Activated T-helper 2 cell treated with anti-CD3 and anti-CD28 coated beads, Interferon-gamma antibody, Interleukin-2, Interleukin-4, amounts not matched to agents 10 μg/mL and 5 μg/mL and 100 μg/mL, durations not matched to agents 14 hours and 24 hours and 36 hours (primary cell): Measurements from ENCODE around the gene FAM184B. TPM values are rescaled to one million over a fixed set of nuclear protein-coding genes. Genes with fewer than 3 reads are reported as not detected.

ENCODE experiments used
- DNase-seq: peaks from one replicate; pipeline ENCODE4 v3.0.0; 2021; ENCODE audit warnings: low spot score
- H3K27ac Mint-ChIP-seq: one replicate; pipeline ENCODE4 v1.8.0; 2021; ENCODE audit warnings: mixed read lengths
- H3K27me3 Mint-ChIP-seq: one replicate; pipeline ENCODE4 v1.8.0; 2021; ENCODE audit warnings: low read depth, mixed read lengths
- H3K36me3 Mint-ChIP-seq: one replicate; pipeline ENCODE4 v1.8.0; 2021; ENCODE audit warnings: low read depth, mixed read lengths
- H3K4me1 Mint-ChIP-seq: one replicate; pipeline ENCODE4 v1.8.0; 2021; ENCODE audit warnings: low read depth, mixed read lengths
- H3K4me3 Mint-ChIP-seq: one replicate; pipeline ENCODE4 v1.8.0; 2021; ENCODE audit warnings: low read depth, mild to moderate bottlenecking, moderate library complexity, mixed read lengths
- H3K9me3 Mint-ChIP-seq: one replicate; pipeline ENCODE4 v1.8.0; 2021; ENCODE audit warnings: mixed read lengths
- intact Hi-C: fragments of 100-400 bp; cut with micrococcal nuclease; formaldehyde crosslinking; loops from one replicate; pipeline ENCODE4 v1.15.1; 2023
- total RNA-seq: library from RNA; stranded (reverse); gene quantifications from 2 replicates; pipeline ENCODE4 v1.2.3, GENCODE V29; 2022

FAM184B gene
- total RNA-seq, 1 donor from 2014 or later, result not detected

DNA sequence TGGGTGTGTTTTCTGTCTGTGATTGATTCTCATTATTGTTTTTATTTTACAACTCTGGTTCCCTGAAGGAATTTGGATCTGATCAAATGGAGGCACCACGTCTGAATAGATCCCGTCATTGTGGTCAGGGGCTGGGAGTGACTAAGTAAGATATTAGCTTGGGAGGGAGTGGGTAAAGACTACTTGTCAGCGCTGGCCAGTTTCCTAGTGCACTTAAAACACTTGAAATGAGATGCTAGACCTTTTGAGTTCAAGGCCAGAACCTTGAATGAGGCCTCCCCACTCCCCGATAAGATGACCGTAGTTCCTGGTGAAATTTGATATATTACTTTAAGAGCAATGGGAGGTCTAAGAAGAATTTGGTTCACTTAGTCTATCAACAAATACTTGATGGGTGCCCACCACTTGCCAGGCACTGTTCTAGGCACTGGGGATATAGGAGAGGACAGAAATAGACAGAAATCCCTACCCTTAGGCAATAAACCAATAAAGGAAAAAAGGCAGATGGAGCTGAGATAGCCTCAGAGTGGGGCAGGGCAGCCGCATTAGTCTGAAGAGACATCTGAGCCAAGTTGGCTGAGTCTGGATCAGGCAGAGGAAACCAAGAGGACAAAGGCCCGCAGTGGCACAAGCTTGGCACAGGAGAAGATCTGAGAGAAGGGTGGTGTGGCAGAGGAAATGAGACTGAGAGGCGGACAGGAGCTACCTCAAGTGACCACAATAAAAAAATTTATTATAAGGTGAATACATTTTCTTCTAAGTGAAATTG lies 11.8 kb downstream of the FAM184B start:
- Mint-ChIP-seq H3K27me3 (peaks cover under 1% of the 10 kb centered on the region), H3K4me1 (peaks cover 4% of the 10 kb centered on the region), H3K4me3 (no peak overlapping the region), H3K9me3 (no peaks in the 10 kb centered on the region), H3K36me3 (no peaks in the 10 kb centered on the region), H3K27ac (no peak overlapping the region)
- intact Hi-C loops, result no loop called here
- no peak for DNase-seq

- Mint-ChIP-seq H3K4me1 (peaks cover 4% of the 10 kb centered on the region), H3K36me3 (no peaks in the 10 kb centered on the region), H3K27me3 (no peaks in the 10 kb centered on the region), H3K4me3 (no peak overlapping the region), H3K27ac (no peak overlapping the region), H3K9me3 (no peaks in the 10 kb centered on the region)
- intact Hi-C loops, result no loop called here
- DNase-seq, result no peak
These were observed 14.5 kb downstream of the FAM184B start for GRCh38 chr4:17766826-17767458.

GRCh38 chr4:17765514-17766286 lies 15.7 kb downstream of the FAM184B start:
- Mint-ChIP-seq H3K9me3 (no peaks in the 10 kb centered on the region), H3K4me1 (peaks cover 4% of the 10 kb centered on the region), H3K4me3 (no peak overlapping the region), H3K36me3 (no peaks in the 10 kb centered on the region), H3K27me3 (no peaks in the 10 kb centered on the region), H3K27ac (no peak overlapping the region)
- intact Hi-C loops, result no loop called here
- DNase-seq, result no peak

- Mint-ChIP-seq H3K27ac (no peak overlapping the region), H3K4me3 (no peak overlapping the region), H3K27me3 (no peaks in the 10 kb centered on the region), H3K4me1 (peaks cover 4% of the 10 kb centered on the region), H3K36me3 (no peaks in the 10 kb centered on the region), H3K9me3 (no peaks in the 10 kb centered on the region)
- intact Hi-C loops, result no loop called here
- no peak for DNase-seq
These were observed 17.5 kb downstream of the FAM184B start for GRCh38 chr4:17763931-17764330.

- H3K4me3 Mint-ChIP-seq, result no peak overlapping the region
- DNase-seq, result no peak
- no peaks in the 10 kb centered on the region for H3K36me3 Mint-ChIP-seq
- peaks cover 4% of the 10 kb centered on the region for H3K4me1 Mint-ChIP-seq
- H3K27me3 Mint-ChIP-seq, result no peaks in the 10 kb centered on the region
- intact Hi-C loops, result no loop called here
- H3K9me3 Mint-ChIP-seq, result no peaks in the 10 kb centered on the region
- no peak overlapping the region for H3K27ac Mint-ChIP-seq
These were observed 18.0 kb downstream of the FAM184B start for GRCh38 chr4:17763416-17763815.

- Mint-ChIP-seq H3K9me3 (no peaks in the 10 kb centered on the region), H3K27ac (no peak overlapping the region), H3K36me3 (no peaks in the 10 kb centered on the region), H3K4me1 (peaks cover 4% of the 10 kb centered on the region), H3K27me3 (no peaks in the 10 kb centered on the region), H3K4me3 (no peak overlapping the region)
- no peak for DNase-seq
- intact Hi-C loops, result no loop called here
These were observed 18.7 kb downstream of the FAM184B start for GRCh38 chr4:17762726-17763125.

- Mint-ChIP-seq H3K9me3 (no peaks in the 10 kb centered on the region), H3K4me3 (no peak overlapping the region), H3K36me3 (no peaks in the 10 kb centered on the region), H3K27ac (no peak overlapping the region), H3K27me3 (peaks cover 6% of the 10 kb centered on the region), H3K4me1 (peaks cover 4% of the 10 kb centered on the region)
- no peak for DNase-seq
- intact Hi-C loops, result no loop called here
These were observed 20.4 kb downstream of the FAM184B start for GRCh38 chr4:17761062-17761461.

- DNase-seq, result no peak
- H3K27ac Mint-ChIP-seq, result no peak overlapping the region
- H3K27me3 Mint-ChIP-seq, result peaks cover 10% of the 10 kb centered on the region
- H3K36me3 Mint-ChIP-seq, result no peaks in the 10 kb centered on the region
- peaks cover 2% of the 10 kb centered on the region for H3K4me1 Mint-ChIP-seq
- intact Hi-C loops, result no loop called here
- H3K4me3 Mint-ChIP-seq, result no peak overlapping the region
- H3K9me3 Mint-ChIP-seq, result no peaks in the 10 kb centered on the region
These were observed 20.8 kb downstream of the FAM184B start for GRCh38 chr4:17760626-17761025.

GRCh38 chr4:17758485-17758884 lies 22.9 kb downstream of the FAM184B start:
- Mint-ChIP-seq H3K36me3 (no peaks in the 10 kb centered on the region), H3K4me3 (no peak overlapping the region), H3K27ac (no peak overlapping the region), H3K9me3 (no peaks in the 10 kb centered on the region), H3K4me1 (no peaks in the 10 kb centered on the region), H3K27me3 (peaks cover 12% of the 10 kb centered on the region)
- intact Hi-C loops, result no loop called here
- DNase-seq, result no peak

DNA sequence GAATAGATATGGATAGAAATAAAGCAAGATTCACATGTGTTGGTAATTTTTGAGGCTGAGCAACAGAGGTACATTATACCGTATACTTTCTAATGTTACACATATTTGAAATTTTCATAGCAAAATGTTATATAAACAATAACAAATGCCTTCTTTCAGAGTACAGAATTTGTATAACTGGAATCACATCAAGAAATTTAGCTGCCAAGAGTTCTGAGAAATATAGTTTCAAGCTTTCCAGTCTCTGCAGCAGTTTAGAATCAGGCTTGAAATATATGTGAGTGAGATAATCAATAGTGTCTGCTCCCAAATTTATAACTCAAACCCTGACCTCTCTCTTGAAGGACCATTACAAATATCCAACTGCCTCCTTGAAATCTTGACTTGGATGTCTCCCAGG lies 23.8 kb downstream of the FAM184B start:
- Mint-ChIP-seq H3K36me3 (no peaks in the 10 kb centered on the region), H3K27ac (no peak overlapping the region), H3K27me3 (peaks cover 12% of the 10 kb centered on the region), H3K9me3 (no peaks in the 10 kb centered on the region), H3K4me1 (no peaks in the 10 kb centered on the region), H3K4me3 (no peak overlapping the region)
- intact Hi-C loops, result no loop called here
- DNase-seq, result no peak

DNA sequence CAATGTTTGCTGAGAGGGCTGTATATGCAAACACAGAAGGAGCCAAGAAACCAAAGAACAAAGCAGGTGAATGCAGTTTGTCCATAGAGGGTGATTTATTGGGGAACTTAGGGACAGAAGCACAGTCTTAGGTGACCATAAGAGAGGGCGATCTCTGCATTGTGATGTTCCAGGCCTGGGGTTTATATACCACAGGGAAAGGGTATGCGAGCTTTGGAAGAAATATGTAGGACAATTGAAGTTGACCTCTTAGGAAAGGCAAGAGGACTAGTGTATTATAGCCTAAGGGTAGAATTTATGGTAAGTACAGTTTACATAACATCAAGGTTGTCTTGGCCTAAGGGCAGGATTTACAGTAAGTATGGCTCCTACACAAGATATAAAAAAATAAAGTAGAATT lies 27.8 kb downstream of the FAM184B start:
- Mint-ChIP-seq H3K36me3 (no peaks in the 10 kb centered on the region), H3K27ac (no peak overlapping the region), H3K9me3 (no peaks in the 10 kb centered on the region), H3K4me3 (no peak overlapping the region), H3K27me3 (peaks cover 21% of the 10 kb centered on the region), H3K4me1 (no peaks in the 10 kb centered on the region)
- DNase-seq, result no peak
- intact Hi-C loops, result no loop called here

DNA sequence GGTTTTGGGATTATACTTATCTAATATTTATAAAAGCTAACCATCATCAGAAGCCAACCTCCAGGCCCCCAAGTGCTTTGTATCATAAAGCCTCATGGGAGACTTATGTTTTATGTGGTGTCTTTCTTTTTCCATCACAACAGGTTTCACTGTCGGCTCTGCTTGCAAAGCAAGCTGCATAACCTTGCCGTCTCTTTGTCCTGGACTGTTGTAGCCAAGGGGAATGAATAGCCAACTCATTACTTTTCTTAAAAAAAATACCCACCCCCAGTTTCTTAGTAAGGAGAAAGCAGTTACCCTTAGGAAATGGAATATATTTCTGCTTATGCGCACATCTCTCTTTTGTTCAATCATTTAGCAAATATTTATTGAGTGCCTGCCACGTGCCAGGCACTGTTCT lies 40.7 kb downstream of the FAM184B start:
- no peaks in the 10 kb centered on the region for H3K36me3 Mint-ChIP-seq
- DNase-seq, result no peak
- no peaks in the 10 kb centered on the region for H3K27me3 Mint-ChIP-seq
- no peaks in the 10 kb centered on the region for H3K9me3 Mint-ChIP-seq
- no peaks in the 10 kb centered on the region for H3K4me1 Mint-ChIP-seq
- no peak overlapping the region for H3K4me3 Mint-ChIP-seq
- intact Hi-C loops, result no loop called here
- H3K27ac Mint-ChIP-seq, result no peak overlapping the region

GRCh38 chr4:17736484-17736883 lies 44.9 kb downstream of the FAM184B start:
- DNase-seq, result no peak
- intact Hi-C loops, result no loop called here
- H3K4me1 Mint-ChIP-seq, result no peaks in the 10 kb centered on the region
- no peak overlapping the region for H3K27ac Mint-ChIP-seq
- H3K36me3 Mint-ChIP-seq, result no peaks in the 10 kb centered on the region
- H3K27me3 Mint-ChIP-seq, result no peaks in the 10 kb centered on the region
- no peak overlapping the region for H3K4me3 Mint-ChIP-seq
- H3K9me3 Mint-ChIP-seq, result no peaks in the 10 kb centered on the region
